Cardiac fibroblast (primary cell): Measurements from ENCODE around the gene ZNF408.

Source experiments
- DNase-seq, 2 donors: peaks; one replicate each; pipeline versions ENCODE4 v3.0.0 to v3.0.0-alpha.2; 2010; ENCODE audit warnings: low read depth in 2 of 2
- H3K4me3 ChIP-seq, 2 donors: replicated peaks in 1 of 2; 1 replicate in 1 of 2; 2 replicates in 1 of 2; pipeline ENCODE4 v1.5.1; 2011; ENCODE audit warnings: low read depth in 2 of 2, low read length in 2 of 2, mild to moderate bottlenecking in 2 of 2, moderate library complexity in 1 of 2
- CTCF ChIP-seq: IDR thresholded peaks from one replicate; pipeline ENCODE4 v1.5.1; 2011; ENCODE audit warnings: low read depth, mild to moderate bottlenecking, low read length, inconsistent platforms

The ZNF408 gene

GRCh38 chr11:46662366-46662765, 38.5 kb upstream of the ZNF408 start:
- no peak overlapping the region for H3K4me3 ChIP-seq
- DNase-seq = no peak
- no peak for TF ChIP-seq CTCF

- TF ChIP-seq CTCF = no peak
- no peak overlapping the region for H3K4me3 ChIP-seq
- DNase-seq = peak in 1 of 2 donors; percentile 30
Observed at GRCh38 chr11:46663277-46663940, 37.4 kb upstream of the ZNF408 start.

GRCh38 chr11:46664612-46665011, 36.2 kb upstream of the ZNF408 start:
- no peak for DNase-seq
- TF ChIP-seq CTCF = no peak
- no peak overlapping the region for H3K4me3 ChIP-seq

GRCh38 chr11:46665356-46665755, 35.5 kb upstream of the ZNF408 start:
- TF ChIP-seq CTCF = no peak
- DNase-seq = no peak
- H3K4me3 ChIP-seq = no peak overlapping the region

- no peak overlapping the region for H3K4me3 ChIP-seq
- DNase-seq = peak in 1 of 2 donors; percentile 50
- TF ChIP-seq CTCF = no peak
Observed at GRCh38 chr11:46666516-46666915, 34.3 kb upstream of the ZNF408 start.

- no peak for TF ChIP-seq CTCF
- no peak overlapping the region for H3K4me3 ChIP-seq
- peak in 1 of 2 donors; percentile 54 for DNase-seq
Observed at GRCh38 chr11:46667043-46667481, 33.8 kb upstream of the ZNF408 start.
